PC-9 (cell line): ENCODE data around the gene EDARADD.
"Not testable (repeated sequence)": the region's sequence is repeated elsewhere in the genome, so short reads cannot be mapped to it uniquely, and the experiment has no call there.

Experiments used
- EZH2 ChIP-seq: fragments of 200-600 bp; sonication (generic); IDR thresholded peaks from 2 replicates; pipeline ENCODE4 v1.8.0; 2017; ENCODE audit warnings: antibody characterized with exemption, low read depth
- TF ChIP-seq, protein P1 (sequence below): fragments of 200-600 bp; sonication (generic); conservative IDR thresholded peaks from 2 replicates; pipeline ENCODE4 v1.6.1; 2017; ENCODE audit warnings: mixed run types, antibody characterized with exemption, mild to moderate bottlenecking, moderate library complexity

DNA sequence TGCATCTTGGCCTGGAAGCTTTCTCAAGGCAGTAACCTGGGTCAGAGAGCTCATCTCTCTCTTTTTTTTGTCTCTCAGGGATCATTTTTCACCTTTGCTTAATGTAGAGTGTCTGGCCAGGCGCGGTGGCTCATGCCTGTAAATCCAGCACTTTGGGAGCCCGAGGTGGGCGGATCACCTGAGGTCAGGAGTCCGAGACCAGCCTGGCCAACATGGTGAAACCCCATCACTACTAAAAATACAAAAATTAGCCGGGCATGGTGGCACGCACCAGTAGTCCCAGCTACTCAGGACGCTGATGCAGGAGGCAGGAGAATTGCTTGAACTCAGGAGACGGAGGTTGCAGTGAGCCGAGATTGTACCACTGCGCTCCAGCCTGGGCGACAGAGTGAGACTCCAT lies 27.4 kb upstream of the EDARADD start:
- TF ChIP-seq, protein P1, sequence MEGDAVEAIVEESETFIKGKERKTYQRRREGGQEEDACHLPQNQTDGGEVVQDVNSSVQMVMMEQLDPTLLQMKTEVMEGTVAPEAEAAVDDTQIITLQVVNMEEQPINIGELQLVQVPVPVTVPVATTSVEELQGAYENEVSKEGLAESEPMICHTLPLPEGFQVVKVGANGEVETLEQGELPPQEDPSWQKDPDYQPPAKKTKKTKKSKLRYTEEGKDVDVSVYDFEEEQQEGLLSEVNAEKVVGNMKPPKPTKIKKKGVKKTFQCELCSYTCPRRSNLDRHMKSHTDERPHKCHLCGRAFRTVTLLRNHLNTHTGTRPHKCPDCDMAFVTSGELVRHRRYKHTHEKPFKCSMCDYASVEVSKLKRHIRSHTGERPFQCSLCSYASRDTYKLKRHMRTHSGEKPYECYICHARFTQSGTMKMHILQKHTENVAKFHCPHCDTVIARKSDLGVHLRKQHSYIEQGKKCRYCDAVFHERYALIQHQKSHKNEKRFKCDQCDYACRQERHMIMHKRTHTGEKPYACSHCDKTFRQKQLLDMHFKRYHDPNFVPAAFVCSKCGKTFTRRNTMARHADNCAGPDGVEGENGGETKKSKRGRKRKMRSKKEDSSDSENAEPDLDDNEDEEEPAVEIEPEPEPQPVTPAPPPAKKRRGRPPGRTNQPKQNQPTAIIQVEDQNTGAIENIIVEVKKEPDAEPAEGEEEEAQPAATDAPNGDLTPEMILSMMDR = not testable (repeated sequence)
- not testable (repeated sequence) for TF ChIP-seq EZH2
